GM19467 (cell line): ENCODE measurements around the gene GGT7.
"Not testable (repeated sequence)": the region's sequence is repeated elsewhere in the genome, so short reads cannot be mapped to it uniquely, and the experiment has no call there.

Source experiments
- ATAC-seq: cut with Tn5 transposase; IDR thresholded peaks from one replicate; pipeline ENCODE4 v1.9.1; 2021; ENCODE audit warnings: mild to moderate bottlenecking, moderate library complexity; ENCODE audit not compliant: unreplicated experiment

The GGT7 gene

GRCh38 chr20:34872622-34873224 lies at the start of gene GGT7:
GGT7 (minus strand) TSS chr20:34872856; CDS start chr20:34872815, 41 bp downstream.
- peak; percentile 42 for ATAC-seq

- ATAC-seq, result no peak
Measured at GRCh38 chr20:34921436-34921835, 48.8 kb upstream of the GGT7 start.

GRCh38 chr20:34920055-34920454 lies 47.4 kb upstream of the GGT7 start:
- ATAC-seq, result no peak

GRCh38 chr20:34916774-34917354 lies 44.2 kb upstream of the GGT7 start:
- ATAC-seq, result no peak

GRCh38 chr20:34915749-34916455 lies 43.2 kb upstream of the GGT7 start:
- no peak for ATAC-seq

GRCh38 chr20:34915131-34915530 lies 42.5 kb upstream of the GGT7 start:
- ATAC-seq, result no peak

- ATAC-seq, result no peak
Measured at GRCh38 chr20:34907616-34908469, 35.2 kb upstream of the GGT7 start.

- no peak for ATAC-seq
Measured at GRCh38 chr20:34904202-34904621, 31.6 kb upstream of the GGT7 start.

- ATAC-seq, result not testable (repeated sequence)
Measured at GRCh38 chr20:34898731-34899130, 26.1 kb upstream of the GGT7 start.

GRCh38 chr20:34898129-34898528 lies 25.5 kb upstream of the GGT7 start:
- ATAC-seq, result not testable (repeated sequence)

GRCh38 chr20:34896086-34896621 lies 23.5 kb upstream of the GGT7 start:
- no peak for ATAC-seq

- ATAC-seq, result no peak
Measured at GRCh38 chr20:34895465-34895864, 22.8 kb upstream of the GGT7 start.

GRCh38 chr20:34894723-34895122 lies 22.1 kb upstream of the GGT7 start:
- no peak for ATAC-seq

GRCh38 chr20:34892671-34893070 lies 20.0 kb upstream of the GGT7 start:
- ATAC-seq, result no peak

GRCh38 chr20:34891166-34892062 lies 18.8 kb upstream of the GGT7 start:
- no peak for ATAC-seq

GRCh38 chr20:34888468-34888867 lies 15.8 kb upstream of the GGT7 start:
- ATAC-seq, result no peak

GRCh38 chr20:34887023-34887422 lies 14.4 kb upstream of the GGT7 start:
- ATAC-seq, result no peak

GRCh38 chr20:34886122-34886521 lies 13.5 kb upstream of the GGT7 start:
- no peak for ATAC-seq

GRCh38 chr20:34884260-34884659 lies 11.6 kb upstream of the GGT7 start:
- no peak for ATAC-seq

- no peak for ATAC-seq
Measured at GRCh38 chr20:34883809-34884208, 11.2 kb upstream of the GGT7 start.
